Ascending aorta (tissue), 2 donors: ENCODE results near the gene MAP4K5. TPM values are rescaled to one million over a fixed set of nuclear protein-coding genes. Genes with fewer than 3 reads are reported as not detected.

Experiments used
- DNase-seq, 2 donors: peaks; one replicate each; pipeline ENCODE4 v3.0.0-alpha.2; 2019; ENCODE audit warnings: low spot score in 2 of 2
- H3K27ac ChIP-seq, 2 donors: fragments of 200-600 bp; sonication (generic); one replicate each; pipeline ENCODE4 v1.5.1; 2016 to 2017; ENCODE audit warnings: mild to moderate bottlenecking in 1 of 2
- H3K27me3 ChIP-seq: fragments of 200-600 bp; sonication (generic); one replicate; pipeline ENCODE4 v1.5.1; 2017
- H3K36me3 ChIP-seq, 2 donors: fragments of 200-600 bp; sonication (generic); one replicate each; pipeline ENCODE4 v1.5.1; 2016
- H3K4me1 ChIP-seq, 2 donors: fragments of 200-600 bp; sonication (generic); one replicate each; pipeline ENCODE4 v1.5.1; 2016 to 2017; ENCODE audit warnings: mild to moderate bottlenecking in 1 of 2
- H3K4me3 ChIP-seq, 2 donors: fragments of 200-600 bp; sonication (generic); one replicate each; pipeline ENCODE4 v1.5.1; 2016 to 2017; ENCODE audit warnings: mild to moderate bottlenecking in 1 of 2
- H3K9me3 ChIP-seq, 2 donors: fragments of 200-600 bp; sonication (generic); one replicate each; pipeline ENCODE4 v1.5.1; 2016
- CTCF ChIP-seq, 3 experiments: fragments of 200-600 bp in 2 of 3; fragments of 450-650 bp in 1 of 3; sonication (generic) in 2 of 3; IDR thresholded peaks; one replicate each; pipeline ENCODE4 v1.5.1; 2016 to 2019; ENCODE audit warnings: antibody characterized with exemption in 3 of 3, mild to moderate bottlenecking in 1 of 3, moderate library complexity in 1 of 3
- intact Hi-C: fragments of 100-400 bp; cut with DNase I; formaldehyde crosslinking; loops from one replicate; pipeline ENCODE4 v1.15.1; 2023
- total RNA-seq: library from RNA; depleted of rRNA; stranded (reverse); fragments of >200 nt; gene quantifications from one replicate; pipeline ENCODE4 v1.1.0, GENCODE V29; 2016

MAP4K5 gene
- total RNA-seq, 1 donor from 2014 or later: 249 TPM

GRCh38 chr14:50452296-50452695, 80.1 kb downstream of the MAP4K5 start:
- intact Hi-C loops: no loop called here
- DNase-seq: no peak
- Histone ChIP-seq H3K4me1 (no peaks in the 10 kb centered on the region), H3K36me3 (peaks cover 36 to 57% of the 10 kb centered on the region in 2 donors), H3K27me3 (no peaks in the 10 kb centered on the region), H3K4me3 (no peak overlapping the region), H3K9me3 (peaks cover 0 to 8% of the 10 kb centered on the region in 2 donors), H3K27ac (no peak overlapping the region)
- TF ChIP-seq CTCF (IDR thresholded peaks at IDR 0.05): no peak

- Histone ChIP-seq H3K27me3 (no peaks in the 10 kb centered on the region), H3K27ac (no peak overlapping the region), H3K36me3 (peaks cover 36 to 55% of the 10 kb centered on the region in 2 donors), H3K4me1 (no peaks in the 10 kb centered on the region), H3K9me3 (peaks cover 0 to 8% of the 10 kb centered on the region in 2 donors), H3K4me3 (no peak overlapping the region)
- TF ChIP-seq CTCF (IDR thresholded peaks at IDR 0.05): no peak
- DNase-seq: no peak
- intact Hi-C loops: no loop called here
Measured at GRCh38 chr14:50451854-50452253, 80.5 kb downstream of the MAP4K5 start.

GRCh38 chr14:50447461-50447860, 84.9 kb downstream of the MAP4K5 start:
- no peak overlapping the region for H3K27ac ChIP-seq
- no peak overlapping the region for H3K4me3 ChIP-seq
- no peak for TF ChIP-seq CTCF (IDR thresholded peaks at IDR 0.05)
- peaks cover 0 to 8% of the 10 kb centered on the region in 2 donors for H3K9me3 ChIP-seq
- DNase-seq: no peak
- H3K4me1 ChIP-seq: no peaks in the 10 kb centered on the region
- H3K27me3 ChIP-seq: no peaks in the 10 kb centered on the region
- intact Hi-C loops: loop anchor here (5.0 kb wide), 1 partner anchor 85 kb away; the partner anchor contains the start of gene MAP4K5
- peaks cover 40 to 68% of the 10 kb centered on the region in 2 donors for H3K36me3 ChIP-seq

GRCh38 chr14:50434528-50434927, 97.8 kb downstream of the MAP4K5 start:
- Histone ChIP-seq H3K27ac (no peak overlapping the region), H3K36me3 (peaks cover 9 to 35% of the 10 kb centered on the region in 2 donors), H3K4me1 (no peaks in the 10 kb centered on the region), H3K9me3 (no peaks in the 10 kb centered on the region), H3K27me3 (no peaks in the 10 kb centered on the region), H3K4me3 (no peak overlapping the region)
- no peak for TF ChIP-seq CTCF (IDR thresholded peaks at IDR 0.05)
- intact Hi-C loops: no loop called here
- no peak for DNase-seq

- Histone ChIP-seq H3K4me3 (no peak overlapping the region), H3K27me3 (no peaks in the 10 kb centered on the region), H3K4me1 (no peaks in the 10 kb centered on the region), H3K27ac (no peak overlapping the region), H3K9me3 (no peaks in the 10 kb centered on the region), H3K36me3 (peaks cover 6 to 25% of the 10 kb centered on the region in 2 donors)
- no peak for DNase-seq
- TF ChIP-seq CTCF (IDR thresholded peaks at IDR 0.05): no peak
- intact Hi-C loops: no loop called here
Measured at GRCh38 chr14:50432131-50432530, 100.2 kb downstream of the MAP4K5 start.

- peaks cover 15 to 35% of the 10 kb centered on the region in 2 donors for H3K36me3 ChIP-seq
- no peak for TF ChIP-seq CTCF (IDR thresholded peaks at IDR 0.05)
- no peaks in the 10 kb centered on the region for H3K9me3 ChIP-seq
- no peaks in the 10 kb centered on the region for H3K27me3 ChIP-seq
- DNase-seq: no peak
- no peak overlapping the region for H3K27ac ChIP-seq
- intact Hi-C loops: no loop called here
- H3K4me1 ChIP-seq: no peaks in the 10 kb centered on the region
- no peak overlapping the region for H3K4me3 ChIP-seq
Measured at GRCh38 chr14:50425816-50426215, 106.6 kb downstream of the MAP4K5 start.
